ENCODE results near the gene SUSD1.

SUSD1 gene

DNA sequence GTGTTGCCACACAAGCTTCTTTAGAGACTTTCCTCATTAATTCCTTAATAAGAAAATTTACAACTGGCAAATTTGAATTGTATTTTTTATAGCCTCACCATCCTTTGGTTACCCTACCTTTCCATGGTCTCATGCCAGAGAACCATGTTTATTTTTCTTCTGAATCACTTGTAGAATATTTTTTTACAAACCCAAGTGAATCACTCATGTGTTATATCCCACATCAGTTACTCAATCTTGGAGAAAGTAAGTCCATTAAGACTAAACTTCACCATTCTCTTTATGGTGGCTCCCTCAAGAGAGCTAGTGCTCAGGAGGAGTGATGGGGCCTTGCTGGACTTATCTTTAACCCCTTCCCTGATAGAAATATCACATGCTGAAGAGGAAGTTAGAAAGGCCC, 128.9 kb downstream of the SUSD1 start:
- H3K79me2 ChIP-seq (ENCODE audit: insufficient read depth, low read length): no peaks in the 10 kb centered on the region
- H3K4me2 ChIP-seq (ENCODE audit: low read depth, low read length, poor library complexity, severe bottlenecking): no peak overlapping the region
- TF ChIP-seq EZH2phosphoT487 (IDR thresholded peaks at IDR 0.05; ENCODE audit: borderline replicate concordance): no peak
- TF ChIP-seq, protein P1, sequence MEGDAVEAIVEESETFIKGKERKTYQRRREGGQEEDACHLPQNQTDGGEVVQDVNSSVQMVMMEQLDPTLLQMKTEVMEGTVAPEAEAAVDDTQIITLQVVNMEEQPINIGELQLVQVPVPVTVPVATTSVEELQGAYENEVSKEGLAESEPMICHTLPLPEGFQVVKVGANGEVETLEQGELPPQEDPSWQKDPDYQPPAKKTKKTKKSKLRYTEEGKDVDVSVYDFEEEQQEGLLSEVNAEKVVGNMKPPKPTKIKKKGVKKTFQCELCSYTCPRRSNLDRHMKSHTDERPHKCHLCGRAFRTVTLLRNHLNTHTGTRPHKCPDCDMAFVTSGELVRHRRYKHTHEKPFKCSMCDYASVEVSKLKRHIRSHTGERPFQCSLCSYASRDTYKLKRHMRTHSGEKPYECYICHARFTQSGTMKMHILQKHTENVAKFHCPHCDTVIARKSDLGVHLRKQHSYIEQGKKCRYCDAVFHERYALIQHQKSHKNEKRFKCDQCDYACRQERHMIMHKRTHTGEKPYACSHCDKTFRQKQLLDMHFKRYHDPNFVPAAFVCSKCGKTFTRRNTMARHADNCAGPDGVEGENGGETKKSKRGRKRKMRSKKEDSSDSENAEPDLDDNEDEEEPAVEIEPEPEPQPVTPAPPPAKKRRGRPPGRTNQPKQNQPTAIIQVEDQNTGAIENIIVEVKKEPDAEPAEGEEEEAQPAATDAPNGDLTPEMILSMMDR (conservative IDR thresholded peaks at IDR 0.05; ENCODE audit: low read length): no peak
- H4K20me1 ChIP-seq (ENCODE audit: insufficient read depth, low read length, poor library complexity, severe bottlenecking): no peaks in the 10 kb centered on the region
- no peaks in the 10 kb centered on the region for H3K9me2 ChIP-seq (replicated peaks; ENCODE audit: low read depth, low read length)
- no peak overlapping the region for H3K9ac ChIP-seq (ENCODE audit: low read depth, low read length, poor library complexity, severe bottlenecking)
- H3K36me3 ChIP-seq (ENCODE audit: insufficient read depth, low read length): no peaks in the 10 kb centered on the region
- H2AFZ ChIP-seq (ENCODE audit: low read length): no peak overlapping the region
- peaks cover 10% of the 10 kb centered on the region for H3K4me1 ChIP-seq (ENCODE audit: insufficient read depth, low read length, poor library complexity, severe bottlenecking)
- H3F3A ChIP-seq (ENCODE audit: low read depth): no peaks in the 10 kb centered on the region
- H3K27me3 ChIP-seq (ENCODE audit: insufficient read depth, low read length, poor library complexity, severe bottlenecking): no peaks in the 10 kb centered on the region
- no peak overlapping the region for H3K4me3 ChIP-seq (ENCODE audit: low read length, poor library complexity, severe bottlenecking)
- H3K9me3 ChIP-seq (ENCODE audit: insufficient read depth, low read depth, low read length): peaks cover 14% of the 10 kb centered on the region; the same call in 1 of the 2 replicates

DNA sequence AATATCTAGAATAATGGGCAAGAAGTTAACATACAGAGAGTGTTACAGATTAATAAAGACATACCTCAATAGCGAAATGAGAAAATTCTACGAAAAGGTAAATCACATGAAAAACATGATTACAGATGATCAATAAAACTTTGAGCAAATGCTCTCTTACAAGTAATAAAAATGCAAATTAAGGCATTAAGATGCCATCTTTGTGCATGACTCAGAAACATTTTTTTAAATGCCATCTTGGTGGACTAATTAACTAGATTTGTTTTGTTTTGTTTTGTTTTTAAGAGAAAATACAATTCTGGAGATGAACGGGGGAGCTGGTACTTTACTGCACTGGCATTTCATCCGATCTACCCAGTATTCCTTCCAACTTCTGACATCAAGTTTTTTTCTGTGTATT, 130.2 kb downstream of the SUSD1 start:
- H3K4me1 ChIP-seq (ENCODE audit: insufficient read depth, low read length, poor library complexity, severe bottlenecking): peaks cover 10% of the 10 kb centered on the region
- no peak for TF ChIP-seq EZH2phosphoT487 (IDR thresholded peaks at IDR 0.05; ENCODE audit: borderline replicate concordance)
- TF ChIP-seq, protein P1 (conservative IDR thresholded peaks at IDR 0.05; ENCODE audit: low read length): no peak

DNA sequence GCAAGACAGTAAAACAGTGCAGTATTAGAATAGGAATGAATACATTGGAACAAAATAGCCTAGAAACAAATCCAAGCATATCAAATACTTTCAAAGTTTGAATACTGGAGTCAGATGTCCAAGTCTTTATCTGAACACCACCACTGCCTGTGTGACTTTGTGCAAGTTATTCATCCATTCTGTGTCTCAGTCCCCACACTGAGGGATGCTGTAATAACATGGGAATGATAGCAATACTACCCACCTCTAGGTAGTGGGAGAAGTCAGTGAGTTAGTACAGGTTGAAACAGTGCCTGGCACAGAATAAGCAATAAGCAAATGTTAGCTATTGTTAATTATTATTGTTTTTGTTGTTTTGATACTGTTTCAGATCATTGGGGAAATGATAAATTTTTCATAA, 130.9 kb downstream of the SUSD1 start:
- Histone ChIP-seq H2AFZ (ENCODE audit: low read length) (no peak overlapping the region), H3K4me2 (ENCODE audit: low read depth, low read length, poor library complexity, severe bottlenecking) (no peak overlapping the region), H3K79me2 (ENCODE audit: insufficient read depth, low read length) (no peaks in the 10 kb centered on the region), H3K9me3 (ENCODE audit: insufficient read depth, low read depth, low read length) (peaks cover 14% of the 10 kb centered on the region; the same call in 1 of the 2 replicates), H3K4me3 (ENCODE audit: low read length, poor library complexity, severe bottlenecking) (no peak overlapping the region), H3K4me1 (ENCODE audit: insufficient read depth, low read length, poor library complexity, severe bottlenecking) (peaks cover 10% of the 10 kb centered on the region), H3K36me3 (ENCODE audit: insufficient read depth, low read length) (no peaks in the 10 kb centered on the region), H3F3A (ENCODE audit: low read depth) (no peaks in the 10 kb centered on the region), H4K20me1 (ENCODE audit: insufficient read depth, low read length, poor library complexity, severe bottlenecking) (no peaks in the 10 kb centered on the region), H3K9ac (ENCODE audit: low read depth, low read length, poor library complexity, severe bottlenecking) (no peak overlapping the region), H3K9me2 (replicated peaks; ENCODE audit: low read depth, low read length) (no peaks in the 10 kb centered on the region), H3K27me3 (ENCODE audit: insufficient read depth, low read length, poor library complexity, severe bottlenecking) (no peaks in the 10 kb centered on the region)
- TF ChIP-seq, protein P1 (conservative IDR thresholded peaks at IDR 0.05; ENCODE audit: low read length): no peak
- TF ChIP-seq EZH2phosphoT487 (IDR thresholded peaks at IDR 0.05; ENCODE audit: borderline replicate concordance): no peak

More for the DNA sequence above, 130.2 kb downstream of the SUSD1 start:
- H2AFZ ChIP-seq (ENCODE audit: low read length): no peak overlapping the region
- no peaks in the 10 kb centered on the region for H3F3A ChIP-seq (ENCODE audit: low read depth)
- no peaks in the 10 kb centered on the region for H3K9me2 ChIP-seq (replicated peaks; ENCODE audit: low read depth, low read length)
- no peaks in the 10 kb centered on the region for H3K36me3 ChIP-seq (ENCODE audit: insufficient read depth, low read length)
- peaks cover 14% of the 10 kb centered on the region; the same call in 1 of the 2 replicates for H3K9me3 ChIP-seq (ENCODE audit: insufficient read depth, low read depth, low read length)
- no peaks in the 10 kb centered on the region for H4K20me1 ChIP-seq (ENCODE audit: insufficient read depth, low read length, poor library complexity, severe bottlenecking)
- H3K4me3 ChIP-seq (ENCODE audit: low read length, poor library complexity, severe bottlenecking): no peak overlapping the region
- H3K27me3 ChIP-seq (ENCODE audit: insufficient read depth, low read length, poor library complexity, severe bottlenecking): no peaks in the 10 kb centered on the region
- H3K4me2 ChIP-seq (ENCODE audit: low read depth, low read length, poor library complexity, severe bottlenecking): no peak overlapping the region
- no peaks in the 10 kb centered on the region for H3K79me2 ChIP-seq (ENCODE audit: insufficient read depth, low read length)
- no peak overlapping the region for H3K9ac ChIP-seq (ENCODE audit: low read depth, low read length, poor library complexity, severe bottlenecking)

Measured in Loucy (cell line).